ENCODE data around the gene CMA1. TPM values are rescaled to one million over a fixed set of nuclear protein-coding genes. Genes with fewer than 3 reads are reported as not detected.

The CMA1 gene
- total and polyA plus RNA-seq, 2 of the 8 experiments (the other 6 are each of a cell fraction or from before 2014, with no cell fraction given): not detected

GRCh38 chr14:24463884-24464785 lies 43.9 kb downstream of the CMA1 start:
- Histone ChIP-seq H4K5ac (ENCODE audit: insufficient read length, low read depth, low read length) (no peak overlapping the region), H3K4me3 (ENCODE audit: extremely low read depth in 1 of 4, insufficient read depth in 2 of 4, low read depth in 3 of 4, low read length in 4 of 4) (no peak overlapping the region), H3K23ac (ENCODE audit: insufficient read length) (no peak overlapping the region), H3K9me3 (ENCODE audit: insufficient read depth in 2 of 2, low read depth in 1 of 2, low read length in 1 of 2) (no peaks in the 10 kb centered on the region), H3K14ac (ENCODE audit: insufficient read length) (no peak overlapping the region), H2BK5ac (ENCODE audit: low read depth, low read length) (no peak overlapping the region), H3K27ac (ENCODE audit: low read depth, low read length) (no peak overlapping the region), H3K4ac (replicated peaks; ENCODE audit: insufficient read length, low read depth, low read length) (no peak overlapping the region), H3K36me3 (ENCODE audit: control insufficient read depth in 2 of 4, insufficient read depth in 4 of 4, low read length in 3 of 4) (no peaks in the 10 kb centered on the region), H2BK120ac (replicated peaks; ENCODE audit: low read depth, low read length) (no peak overlapping the region), H3K23me2 (ENCODE audit: low read depth, low read length) (no peaks in the 10 kb centered on the region), H3K18ac (ENCODE audit: extremely low read depth, low read length) (no peak overlapping the region), H4K20me1 (replicated peaks in 1 of 2; ENCODE audit: control insufficient read depth in 1 of 2, insufficient read depth in 2 of 2, low read length in 2 of 2) (no peaks in the 10 kb centered on the region), H2BK15ac (ENCODE audit: low read length) (no peak overlapping the region), H3K27me3 (replicated peaks in 1 of 4; ENCODE audit: control insufficient read depth in 3 of 4, extremely low read depth in 1 of 4, insufficient read depth in 3 of 4, low read length in 3 of 4) (no peaks in the 10 kb centered on the region), H2BK12ac (ENCODE audit: low read depth, low read length) (no peak overlapping the region), H4K91ac (replicated peaks; ENCODE audit: insufficient read length, low read length) (no peak overlapping the region), H3K4me1 (replicated peaks in 1 of 4; ENCODE audit: control insufficient read depth in 3 of 4, insufficient read depth in 4 of 4, low read length in 3 of 4) (no peaks in the 10 kb centered on the region), H3K56ac (replicated peaks; ENCODE audit: insufficient read length, low read depth, low read length) (no peak overlapping the region), H3K79me2 (ENCODE audit: control insufficient read depth in 1 of 2, insufficient read depth in 2 of 2, low read length in 2 of 2) (no peaks in the 10 kb centered on the region), H2AFZ (ENCODE audit: low read length) (no peak overlapping the region), H4K8ac (ENCODE audit: extremely low read depth, insufficient read depth, low read length) (no peak overlapping the region), H3K9ac (replicated peaks in 1 of 4; ENCODE audit: extremely low read depth in 1 of 4, low read depth in 3 of 4, low read length in 3 of 4) (no peak overlapping the region), H3K79me1 (ENCODE audit: low read depth, low read length) (no peaks in the 10 kb centered on the region), H2BK20ac (ENCODE audit: low read length) (no peak overlapping the region), H3K4me2 (ENCODE audit: insufficient read depth in 1 of 2, low read depth in 2 of 2, low read length in 2 of 2) (no peak overlapping the region), H2AK5ac (ENCODE audit: low read depth, low read length) (no peak overlapping the region)
- 69% methylated on average over 4 of the region's 4 CpGs; no CpG with 5 or more reads in 1 of the 2 experiments for WGBS, 2 experiments (ENCODE audit: extremely low coverage in 1 of 2, insufficient coverage in 1 of 2, insufficient read length in 1 of 2, insufficient replicate concordance in 2 of 2, low coverage in 1 of 2, low lambda C conversion rate in 2 of 2, missing lambda C conversion rate in 1 of 2)
- ChIA-PET POLR2A (ENCODE audit: partially characterized antibody) (no interaction called here), CTCF (ENCODE audit: partially characterized antibody) (no interaction called here)
- FAIRE-seq (no peak), DNase-seq (ENCODE audit: low read depth in 1 of 2, low spot score in 2 of 2) (no peak)
- TF ChIP-seq PHF8 (conservative IDR thresholded peaks at IDR 0.05; ENCODE audit: low read depth, low read length): no peak
- TF ChIP-seq SUZ12 (IDR thresholded peaks at IDR 0.05; ENCODE audit: low read length): no peak
- TF ChIP-seq BRCA1 (IDR thresholded peaks at IDR 0.05; ENCODE audit: low read depth, low read length): no peak
- TF ChIP-seq POLR2A (IDR thresholded peaks at IDR 0.05; ENCODE audit: control extremely low read depth in 1 of 2, low read depth in 2 of 2, low read length in 2 of 2): no peak
- no peak for TF ChIP-seq KDM1A (IDR thresholded peaks at IDR 0.05; ENCODE audit: borderline replicate concordance, low read length)
- no peak for TF ChIP-seq USF2 (IDR thresholded peaks at IDR 0.05; ENCODE audit: low read length)
- no peak for TF ChIP-seq KDM4A (IDR thresholded peaks at IDR 0.05; ENCODE audit: low read depth, low read length, severe bottlenecking)
- no peak for TF ChIP-seq ZNF274 (IDR thresholded peaks at IDR 0.05; ENCODE audit: borderline replicate concordance, extremely low read depth, low read length)
- TF ChIP-seq SP1 (IDR thresholded peaks at IDR 0.05; ENCODE audit: low read depth, low read length): no peak
- TF ChIP-seq MAFK (IDR thresholded peaks at IDR 0.05; ENCODE audit: low read depth, low read length): no peak
- TF ChIP-seq TAF7 (optimal IDR thresholded peaks at IDR 0.05; ENCODE audit: borderline replicate concordance, low read depth, low read length): no peak
- no peak for TF ChIP-seq MAX (IDR thresholded peaks at IDR 0.05)

Measured in H1 (cell line).